Measurements from ENCODE around the gene CYTH4.
"Not testable (repeated sequence)": the region's sequence is repeated elsewhere in the genome, so short reads cannot be mapped to it uniquely, and the experiment has no call there.

CYTH4 gene

GRCh38 chr22:37249986-37250385 is 32.3 kb upstream of the CYTH4 start:
- no peak for DNase-seq

GRCh38 chr22:37251836-37252235 is 30.5 kb upstream of the CYTH4 start:
- not testable (repeated sequence) for DNase-seq

GRCh38 chr22:37253126-37253660 is 29.1 kb upstream of the CYTH4 start:
- DNase-seq = no peak

GRCh38 chr22:37254209-37254866 is 28.0 kb upstream of the CYTH4 start:
- no peak for DNase-seq

GRCh38 chr22:37254867-37255233 is 27.5 kb upstream of the CYTH4 start:
- DNase-seq = no peak

- DNase-seq = no peak
Measured at GRCh38 chr22:37255558-37256006, 26.7 kb upstream of the CYTH4 start.

- no peak for DNase-seq
Measured at GRCh38 chr22:37256075-37256726, 26.1 kb upstream of the CYTH4 start.

GRCh38 chr22:37258005-37258752 is 24.1 kb upstream of the CYTH4 start:
- DNase-seq = no peak

GRCh38 chr22:37258753-37259401 is 23.4 kb upstream of the CYTH4 start:
- DNase-seq = no peak

- DNase-seq = no peak
Measured at GRCh38 chr22:37259540-37260029, 22.7 kb upstream of the CYTH4 start.

- no peak for DNase-seq
Measured at GRCh38 chr22:37260155-37260795, 22.0 kb upstream of the CYTH4 start.

GRCh38 chr22:37260901-37261336 is 21.4 kb upstream of the CYTH4 start:
- DNase-seq = peak; percentile 69 to 74

GRCh38 chr22:37262346-37262745 is 20.0 kb upstream of the CYTH4 start:
- DNase-seq = no peak

GRCh38 chr22:37263966-37264887 is 18.1 kb upstream of the CYTH4 start:
- DNase-seq = no peak

- no peak for DNase-seq
Measured at GRCh38 chr22:37266581-37267134, 15.7 kb upstream of the CYTH4 start.

GRCh38 chr22:37267135-37267587 is 15.1 kb upstream of the CYTH4 start:
- peak; percentile 71 to 76 for DNase-seq

- DNase-seq = no peak
Measured at GRCh38 chr22:37267661-37268413, 14.5 kb upstream of the CYTH4 start.

GRCh38 chr22:37269936-37270678 is 12.2 kb upstream of the CYTH4 start:
- DNase-seq = no peak
